MCF 10A (cell line): Measurements from ENCODE around the gene MARK3. TPM values are rescaled to one million over a fixed set of nuclear protein-coding genes. Genes with fewer than 3 reads are reported as not detected.

Source experiments
- BruUV-seq: library from RNA; stranded (reverse); fragments of 400-500 nt; replicated peaks from 2 replicates; lab custom pipeline; 2021; lab: Mats Ljungman, UMichigan
- CTCF ChIA-PET: fragments of 300-600 bp; sonication (Branson Sonifier 250); formaldehyde crosslinking; extraction: SDS; loops from one replicate; lab custom pipeline; 2021; ENCODE audit warnings: antibody characterized with exemption, inconsistent platforms; lab: Yijun Ruan, JAX
- POLR2A ChIA-PET: fragments of 300-600, 350-650 bp; sonication (Branson Sonifier 250); formaldehyde crosslinking; extraction: SDS; loops from one replicate; lab custom pipeline; 2020; ENCODE audit warnings: antibody characterized with exemption, inconsistent platforms; lab: Yijun Ruan, JAX
- DNase-seq: peaks from one replicate; pipeline ENCODE4 v3.0.0-alpha.2; 2018; ENCODE audit not compliant: unreplicated experiment
- H3K27ac Mint-ChIP-seq: one replicate; pipeline ENCODE4 v1.8.0; 2022; ENCODE audit warnings: mild to moderate bottlenecking, low read depth, mixed read lengths; ENCODE audit not compliant: unreplicated experiment
- H3K27me3 Mint-ChIP-seq: one replicate; pipeline ENCODE4 v1.8.0; 2022; ENCODE audit warnings: mixed read lengths; ENCODE audit not compliant: insufficient read depth, unreplicated experiment
- H3K36me3 Mint-ChIP-seq: one replicate; pipeline ENCODE4 v1.8.0; 2022; ENCODE audit warnings: mild to moderate bottlenecking, moderate library complexity, mixed read lengths; ENCODE audit not compliant: insufficient read depth, unreplicated experiment
- H3K4me1 Mint-ChIP-seq: one replicate; pipeline ENCODE4 v1.8.0; 2022; ENCODE audit warnings: mixed read lengths; ENCODE audit not compliant: insufficient read depth, unreplicated experiment
- H3K4me3 Mint-ChIP-seq: one replicate; pipeline ENCODE4 v1.8.0; 2022; ENCODE audit warnings: mild to moderate bottlenecking, moderate library complexity, mixed read lengths; ENCODE audit not compliant: unreplicated experiment
- H3K9me3 Mint-ChIP-seq: one replicate; pipeline ENCODE4 v1.8.0; 2022; ENCODE audit warnings: mixed read lengths; ENCODE audit not compliant: unreplicated experiment
- intact Hi-C: fragments of 100-400 bp; cut with micrococcal nuclease; formaldehyde crosslinking; loops from 2 replicates; pipeline ENCODE4 v1.14.1; 2022
- total RNA-seq: library from RNA; stranded (reverse); gene quantifications from 2 replicates; pipeline ENCODE4 v1.2.3, GENCODE V29; 2022
- TF ChIP-seq, protein P1 (sequence below): fragments of 200-600 bp; IDR thresholded peaks from one replicate; pipeline ENCODE4 v1.8.0; 2022; ENCODE audit warnings: antibody characterized with exemption, mild to moderate bottlenecking; ENCODE audit not compliant: unreplicated experiment

MARK3 gene
- total RNA-seq, 1 experiment from 2014 or later: 130 TPM

GRCh38 chr14:103547455-103547940 is 162.3 kb downstream of the MARK3 start:
- TF ChIP-seq, protein P1, sequence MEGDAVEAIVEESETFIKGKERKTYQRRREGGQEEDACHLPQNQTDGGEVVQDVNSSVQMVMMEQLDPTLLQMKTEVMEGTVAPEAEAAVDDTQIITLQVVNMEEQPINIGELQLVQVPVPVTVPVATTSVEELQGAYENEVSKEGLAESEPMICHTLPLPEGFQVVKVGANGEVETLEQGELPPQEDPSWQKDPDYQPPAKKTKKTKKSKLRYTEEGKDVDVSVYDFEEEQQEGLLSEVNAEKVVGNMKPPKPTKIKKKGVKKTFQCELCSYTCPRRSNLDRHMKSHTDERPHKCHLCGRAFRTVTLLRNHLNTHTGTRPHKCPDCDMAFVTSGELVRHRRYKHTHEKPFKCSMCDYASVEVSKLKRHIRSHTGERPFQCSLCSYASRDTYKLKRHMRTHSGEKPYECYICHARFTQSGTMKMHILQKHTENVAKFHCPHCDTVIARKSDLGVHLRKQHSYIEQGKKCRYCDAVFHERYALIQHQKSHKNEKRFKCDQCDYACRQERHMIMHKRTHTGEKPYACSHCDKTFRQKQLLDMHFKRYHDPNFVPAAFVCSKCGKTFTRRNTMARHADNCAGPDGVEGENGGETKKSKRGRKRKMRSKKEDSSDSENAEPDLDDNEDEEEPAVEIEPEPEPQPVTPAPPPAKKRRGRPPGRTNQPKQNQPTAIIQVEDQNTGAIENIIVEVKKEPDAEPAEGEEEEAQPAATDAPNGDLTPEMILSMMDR: no peak
- BruUV-seq: no TSS peak
- Mint-ChIP-seq H3K36me3 (no peaks in the 10 kb centered on the region), H3K4me3 (no peak overlapping the region), H3K27ac (no peak overlapping the region), H3K9me3 (no peaks in the 10 kb centered on the region), H3K27me3 (no peaks in the 10 kb centered on the region), H3K4me1 (peaks cover 11% of the 10 kb centered on the region)
- ChIA-PET CTCF (interaction anchor here (0.5 to 10.7 kb wide), 18 partner anchors 9 to 189 kb away, joined by 3 to 126 read pairs (median 4); partner anchors contain the start of gene TRMT61A), POLR2A (interaction anchor here (0.6 kb wide), 1 partner anchor 14 kb away, joined by 3 read pairs; no protein-coding TSS in a partner anchor)
- DNase-seq: no peak
- intact Hi-C loops: no loop called here

GRCh38 chr14:103547941-103548462 is 162.8 kb downstream of the MARK3 start:
- Mint-ChIP-seq H3K36me3 (peaks cover 1% of the 10 kb centered on the region), H3K9me3 (no peaks in the 10 kb centered on the region), H3K4me3 (no peak overlapping the region), H3K27ac (no peak overlapping the region), H3K27me3 (no peaks in the 10 kb centered on the region), H3K4me1 (peaks cover 16% of the 10 kb centered on the region)
- ChIA-PET CTCF (interaction anchor here (0.7 to 10.7 kb wide), 7 partner anchors 9 to 135 kb away, joined by 3 to 126 read pairs (median 4); partner anchors contain the start of gene TRMT61A), POLR2A (no interaction called here)
- no peak for DNase-seq
- TF ChIP-seq, protein P1: no peak
- BruUV-seq: no TSS peak
- intact Hi-C loops: no loop called here

DNA sequence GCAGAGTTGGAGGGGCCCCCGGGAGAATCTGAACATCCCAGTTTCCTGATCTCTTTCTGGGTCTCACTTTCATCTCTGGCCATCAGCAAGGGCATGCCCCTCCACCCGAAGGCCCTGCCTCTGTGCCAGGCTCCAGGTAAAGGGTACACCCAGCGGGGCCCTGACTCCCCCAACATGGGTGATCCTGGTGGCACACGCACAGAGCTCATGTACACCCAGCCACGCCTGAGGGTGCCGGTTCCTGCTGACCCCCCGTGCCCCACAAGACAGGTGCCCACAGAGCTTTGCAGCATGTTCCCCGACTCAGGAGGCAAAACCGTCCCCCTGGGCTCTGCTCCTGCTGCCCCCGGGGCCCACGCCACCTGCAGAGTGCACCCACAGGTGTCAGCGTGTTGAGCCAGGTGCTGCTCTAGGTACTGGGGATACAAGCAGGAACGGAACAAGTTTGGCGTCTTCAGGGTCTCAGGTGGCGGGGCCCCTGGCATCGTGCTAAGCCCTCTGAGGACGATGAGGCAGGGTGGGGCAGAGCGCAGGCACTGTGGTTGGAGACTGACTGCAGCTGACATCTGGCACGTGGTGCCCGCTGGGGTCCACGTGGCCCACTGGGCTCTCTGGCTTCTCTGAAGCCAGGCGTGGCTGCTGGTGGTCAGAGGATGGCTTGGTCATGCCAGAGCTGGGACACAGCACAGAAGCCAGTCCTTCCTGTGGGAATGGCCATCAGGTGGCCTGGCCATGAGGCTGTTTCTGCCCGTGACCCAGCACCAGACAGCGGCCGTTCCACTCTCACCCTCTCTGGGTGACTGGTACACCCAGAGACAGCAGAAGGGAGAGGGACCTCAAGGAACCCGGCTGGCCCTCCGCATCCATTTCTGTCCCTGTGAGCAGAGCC is 163.5 kb downstream of the MARK3 start:
- H3K4me3 Mint-ChIP-seq: no peak overlapping the region
- ChIA-PET POLR2A (no interaction called here), CTCF (interaction anchor here (0.6 to 10.7 kb wide), 8 partner anchors 10 to 606 kb away, joined by 3 to 126 read pairs (median 4); partner anchors contain the start of gene TRMT61A)
- H3K27me3 Mint-ChIP-seq: no peaks in the 10 kb centered on the region
- BruUV-seq: no TSS peak
- no peak for DNase-seq
- TF ChIP-seq, protein P1: no peak
- H3K4me1 Mint-ChIP-seq: peaks cover 17% of the 10 kb centered on the region
- H3K36me3 Mint-ChIP-seq: peaks cover 8% of the 10 kb centered on the region
- H3K9me3 Mint-ChIP-seq: no peaks in the 10 kb centered on the region
- intact Hi-C loops: no loop called here
- no peak overlapping the region for H3K27ac Mint-ChIP-seq
